HepG2 (cell line): ENCODE results near the gene TMEM63B. TPM values are rescaled to one million over a fixed set of nuclear protein-coding genes. Genes with fewer than 3 reads are reported as not detected.

ENCODE experiments used
- BRD4 ChIP-seq: sonication (generic); formaldehyde crosslinking; IDR thresholded peaks from 2 replicates; pipeline ENCODE4 v1.4.0; 2020; ENCODE audit warnings: missing genetic modification reagents
- CBX2 ChIP-seq, 2 experiments: fragments of 200-600 bp in 1 of 2; sonication (generic); formaldehyde crosslinking in 1 of 2; IDR thresholded peaks; 2 replicates each; pipeline versions ENCODE4 v1.7.0 to v1.8.1; 2018 to 2022; ENCODE audit warnings: low read depth in 2 of 2, low read length in 1 of 2, mild to moderate bottlenecking in 1 of 2, missing genetic modification reagents in 1 of 2
- FOSL2 ChIP-seq: sonication (generic); formaldehyde crosslinking; IDR thresholded peaks from 2 replicates; pipeline ENCODE4 v1.4.0; 2020; ENCODE audit warnings: missing genetic modification reagents
- FOXK1 ChIP-seq: sonication (generic); formaldehyde crosslinking; IDR thresholded peaks from 2 replicates; pipeline ENCODE4 v1.4.0; 2020; ENCODE audit warnings: low read depth, missing genetic modification reagents, borderline replicate concordance
- HNRNPK ChIP-seq: fragments of 200-400 bp; formaldehyde crosslinking; IDR thresholded peaks from 2 replicates; pipeline ENCODE4 v1.6.1; 2018; ENCODE audit warnings: low read length, low read depth, moderate library complexity, mild to moderate bottlenecking; ENCODE audit not compliant: poor library complexity, severe bottlenecking
- MEIS1 ChIP-seq: sonication (generic); formaldehyde crosslinking; IDR thresholded peaks from 2 replicates; pipeline ENCODE4 v1.9.0; 2021; ENCODE audit warnings: mild to moderate bottlenecking, missing genetic modification reagents, moderate library complexity, borderline replicate concordance
- MIXL1 ChIP-seq: IDR thresholded peaks from 2 replicates; pipeline ENCODE4 v1.6.1; 2016
- MYC ChIP-seq: sonication (generic); formaldehyde crosslinking; IDR thresholded peaks from 2 replicates; pipeline ENCODE4 v1.9.0; 2021; ENCODE audit warnings: missing genetic modification reagents, borderline replicate concordance
- PRDM4 ChIP-seq: sonication (generic); formaldehyde crosslinking; IDR thresholded peaks from 2 replicates; pipeline ENCODE4 v1.9.0; 2021; ENCODE audit warnings: missing genetic modification reagents, borderline replicate concordance
- SAP130 ChIP-seq: IDR thresholded peaks from 2 replicates; pipeline ENCODE4 v1.6.1; 2016; ENCODE audit warnings: low read depth
- SP2 ChIP-seq: sonication (generic); formaldehyde crosslinking; IDR thresholded peaks from 2 replicates; pipeline ENCODE4 v1.5.1; 2020; ENCODE audit warnings: mild to moderate bottlenecking, missing genetic modification reagents
- SP5 ChIP-seq: IDR thresholded peaks from 2 replicates; pipeline ENCODE4 v1.6.1; 2016; ENCODE audit warnings: low read depth, borderline replicate concordance
- ZBTB21 ChIP-seq: sonication (generic); formaldehyde crosslinking; IDR thresholded peaks from 2 replicates; pipeline ENCODE4 v1.4.0; 2020; ENCODE audit warnings: missing genetic modification reagents
- ZMYM3 ChIP-seq: sonication (generic); formaldehyde crosslinking; IDR thresholded peaks from 2 replicates; pipeline ENCODE4 v1.5.1; 2020; ENCODE audit warnings: mild to moderate bottlenecking, missing genetic modification reagents
- ZNF34 ChIP-seq: sonication (generic); formaldehyde crosslinking; IDR thresholded peaks from 2 replicates; pipeline ENCODE4 v1.4.0; 2020; ENCODE audit warnings: mild to moderate bottlenecking, missing genetic modification reagents, borderline replicate concordance
- ZNF556 ChIP-seq: sonication (generic); formaldehyde crosslinking; IDR thresholded peaks from 2 replicates; pipeline ENCODE4 v1.4.0; 2020; ENCODE audit warnings: mild to moderate bottlenecking, missing genetic modification reagents, borderline replicate concordance
- ZNF569 ChIP-seq: sonication (generic); formaldehyde crosslinking; IDR thresholded peaks from 2 replicates; pipeline ENCODE4 v1.5.0; 2020; ENCODE audit warnings: mild to moderate bottlenecking, missing genetic modification reagents, moderate library complexity, borderline replicate concordance
- polyA plus RNA-seq, 8 experiments: library from polyadenylated mRNA; depleted of rRNA in 3 of 8; stranded (reverse) in 7 of 8; unstranded in 1 of 8; fragments of >200 nt; fragmentation: Illumina TruSeq in 4 of 8; extraction: Trizol in 4 of 8; gene quantifications; 2 replicates each; pipeline versions ENCODE4 v1.2.1 to v1.2.3, GENCODE V29; 2011 to 2016; ENCODE audit warnings: low read depth in 4 of 8, missing spikeins in 1 of 8, mixed read lengths in 1 of 8; ENCODE audit not compliant: insufficient read depth in 1 of 8
- total RNA-seq, 5 experiments: library from RNA; depleted of rRNA; stranded (reverse); fragments of >200 nt; fragmentation: Illumina TruSeq; extraction: Trizol; gene quantifications; 2 replicates each; pipeline ENCODE4 v1.2.3, GENCODE V29; 2016; ENCODE audit warnings: low read depth in 1 of 5
- TF ChIP-seq, protein P1 (sequence below): sonication (generic); formaldehyde crosslinking; IDR thresholded peaks from 2 replicates; pipeline ENCODE4 v1.5.0; 2020; ENCODE audit warnings: mild to moderate bottlenecking, missing genetic modification reagents
- TF ChIP-seq, protein P2 (sequence below): sonication (generic); formaldehyde crosslinking; IDR thresholded peaks from 2 replicates; pipeline ENCODE4 v1.8.0; 2022; ENCODE audit warnings: mild to moderate bottlenecking, missing genetic modification reagents
- TF ChIP-seq, protein P3 (sequence below): sonication (generic); formaldehyde crosslinking; IDR thresholded peaks from 2 replicates; pipeline ENCODE4 v1.8.0; 2022; ENCODE audit warnings: mild to moderate bottlenecking, missing genetic modification reagents; ENCODE audit not compliant: insufficient replicate concordance

TMEM63B gene
- total and polyA plus RNA-seq, 2 of the 13 experiments (the other 11 are each of a cell fraction or from before 2014, with no cell fraction given): 27.4 to 75.8 TPM

- TF ChIP-seq HNRNPK (no peak), FOXK1 (CRISPR knock-in tag) (peak; percentile 93), ZNF34 (CRISPR knock-in tag) (no peak; the same call in 1 of the 2 replicates), SP2 (0 out of 2 replicates have a peak, but pooled peaks have one; percentile 53), PRDM4 (0 out of 2 replicates have a peak, but pooled peaks have one; percentile 16), BRD4 (CRISPR knock-in tag) (peak; percentile 84; the same call in 1 of the 2 replicates), FOSL2 (CRISPR knock-in tag) (peak; percentile 58; the same call in 1 of the 2 replicates), MYC (peak; percentile 81), ZBTB21 (CRISPR knock-in tag) (no peak; the same call in 1 of the 2 replicates), CBX2 (IDR thresholded peaks at IDR 0.05; ENCODE audit: low read depth, low read length) (no peak), CBX2 (CRISPR knock-in tag; IDR thresholded peaks at IDR 0.05; ENCODE audit: low read depth) (peak; percentile 79; the same call in 1 of the 2 replicates), ZMYM3 (CRISPR knock-in tag) (peak; percentile 91), ZNF556 (CRISPR knock-in tag) (peak; percentile 74), MEIS1 (CRISPR knock-in tag) (peak; percentile 84), SAP130 (CRISPR knock-in tag) (peak; percentile 93), MIXL1 (CRISPR knock-in tag) (peak; percentile 68; the same call in 1 of the 2 replicates), ZNF569 (CRISPR knock-in tag) (no peak), SP5 (CRISPR knock-in tag) (peak; percentile 97)
- TF ChIP-seq, protein P1, sequence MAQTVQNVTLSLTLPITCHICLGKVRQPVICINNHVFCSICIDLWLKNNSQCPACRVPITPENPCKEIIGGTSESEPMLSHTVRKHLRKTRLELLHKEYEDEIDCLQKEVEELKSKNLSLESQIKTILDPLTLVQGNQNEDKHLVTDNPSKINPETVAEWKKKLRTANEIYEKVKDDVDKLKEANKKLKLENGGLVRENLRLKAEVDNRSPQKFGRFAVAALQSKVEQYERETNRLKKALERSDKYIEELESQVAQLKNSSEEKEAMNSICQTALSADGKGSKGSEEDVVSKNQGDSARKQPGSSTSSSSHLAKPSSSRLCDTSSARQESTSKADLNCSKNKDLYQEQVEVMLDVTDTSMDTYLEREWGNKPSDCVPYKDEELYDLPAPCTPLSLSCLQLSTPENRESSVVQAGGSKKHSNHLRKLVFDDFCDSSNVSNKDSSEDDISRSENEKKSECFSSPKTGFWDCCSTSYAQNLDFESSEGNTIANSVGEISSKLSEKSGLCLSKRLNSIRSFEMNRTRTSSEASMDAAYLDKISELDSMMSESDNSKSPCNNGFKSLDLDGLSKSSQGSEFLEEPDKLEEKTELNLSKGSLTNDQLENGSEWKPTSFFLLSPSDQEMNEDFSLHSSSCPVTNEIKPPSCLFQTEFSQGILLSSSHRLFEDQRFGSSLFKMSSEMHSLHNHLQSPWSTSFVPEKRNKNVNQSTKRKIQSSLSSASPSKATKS (CRISPR knock-in tag): no peak
- TF ChIP-seq, protein P2, sequence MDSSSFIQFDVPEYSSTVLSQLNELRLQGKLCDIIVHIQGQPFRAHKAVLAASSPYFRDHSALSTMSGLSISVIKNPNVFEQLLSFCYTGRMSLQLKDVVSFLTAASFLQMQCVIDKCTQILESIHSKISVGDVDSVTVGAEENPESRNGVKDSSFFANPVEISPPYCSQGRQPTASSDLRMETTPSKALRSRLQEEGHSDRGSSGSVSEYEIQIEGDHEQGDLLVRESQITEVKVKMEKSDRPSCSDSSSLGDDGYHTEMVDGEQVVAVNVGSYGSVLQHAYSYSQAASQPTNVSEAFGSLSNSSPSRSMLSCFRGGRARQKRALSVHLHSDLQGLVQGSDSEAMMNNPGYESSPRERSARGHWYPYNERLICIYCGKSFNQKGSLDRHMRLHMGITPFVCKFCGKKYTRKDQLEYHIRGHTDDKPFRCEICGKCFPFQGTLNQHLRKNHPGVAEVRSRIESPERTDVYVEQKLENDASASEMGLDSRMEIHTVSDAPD (CRISPR knock-in tag): peak; percentile 93
- TF ChIP-seq, protein P3, sequence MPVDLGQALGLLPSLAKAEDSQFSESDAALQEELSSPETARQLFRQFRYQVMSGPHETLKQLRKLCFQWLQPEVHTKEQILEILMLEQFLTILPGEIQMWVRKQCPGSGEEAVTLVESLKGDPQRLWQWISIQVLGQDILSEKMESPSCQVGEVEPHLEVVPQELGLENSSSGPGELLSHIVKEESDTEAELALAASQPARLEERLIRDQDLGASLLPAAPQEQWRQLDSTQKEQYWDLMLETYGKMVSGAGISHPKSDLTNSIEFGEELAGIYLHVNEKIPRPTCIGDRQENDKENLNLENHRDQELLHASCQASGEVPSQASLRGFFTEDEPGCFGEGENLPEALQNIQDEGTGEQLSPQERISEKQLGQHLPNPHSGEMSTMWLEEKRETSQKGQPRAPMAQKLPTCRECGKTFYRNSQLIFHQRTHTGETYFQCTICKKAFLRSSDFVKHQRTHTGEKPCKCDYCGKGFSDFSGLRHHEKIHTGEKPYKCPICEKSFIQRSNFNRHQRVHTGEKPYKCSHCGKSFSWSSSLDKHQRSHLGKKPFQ: peak; percentile 43
Observed at GRCh38 chr6:44156494-44157151, 29.3 kb downstream of the TMEM63B start (continued).
